Pancreas (tissue), 10 donors: ENCODE data around the gene RBMS1. TPM values are rescaled to one million over a fixed set of nuclear protein-coding genes. Genes with fewer than 3 reads are reported as not detected.

Experiments
- ATAC-seq, 4 donors: fragments of 200-7000 bp; cut with Tn5 transposase; one replicate each; pipeline versions ENCODE4 v1.8.0 to v1.9.1; 2020; ENCODE audit warnings: mild to moderate bottlenecking in 4 of 4, moderate library complexity in 4 of 4
- DNase-seq, 6 donors: peaks; one replicate each; pipeline ENCODE4 v3.0.0-alpha.2; 2020
- FAIRE-seq: peaks from 2 replicates; lab custom pipeline; 2012; peaks lifted over from hg19 to GRCh38; lab: Jason Lieb, UNC
- H3K27ac ChIP-seq, 4 donors: fragments of 200-600 bp; sonication (generic); 1 replicate in 3 of 4; 2 replicates in 1 of 4; pipeline versions ENCODE4 v1.5.0 to v1.8.0; 2020
- H3K27me3 ChIP-seq, 4 donors: fragments of 200-600 bp; one replicate each; pipeline ENCODE4 v1.8.0; 2021
- H3K36me3 ChIP-seq, 3 donors: fragments of 200-600 bp; sonication (generic) in 1 of 3; one replicate each; pipeline versions ENCODE4 v1.5.0 to v1.8.0; 2020 to 2021
- H3K4me1 ChIP-seq, 3 donors: fragments of 200-600 bp; one replicate each; pipeline ENCODE4 v1.8.0; 2021
- H3K4me3 ChIP-seq, 4 donors: fragments of 200-600 bp; sonication (generic) in 2 of 4; one replicate each; pipeline versions ENCODE4 v1.5.0 to v1.8.0; 2020 to 2021
- H3K9me3 ChIP-seq, 4 donors: fragments of 200-600 bp; one replicate each; pipeline ENCODE4 v1.8.0; 2021
- WGBS, 2 donors: extraction: QIAGEN DNeasy Blood & Tissue Kit; methylation state at CpG; one replicate each; pipeline ENCODE4 v1.1.7; 2013; 5-methylcytosine and 5-hydroxymethylcytosine counted together
- intact Hi-C, 3 donors: fragments of 100-400 bp; cut with DNase I; formaldehyde crosslinking; loops; one replicate each; pipeline versions ENCODE4 v1.11.1 to v1.14.2; 2022
- polyA plus RNA-seq, 2 donors: library from polyadenylated mRNA; stranded (reverse); fragments of 200-250 nt; gene quantifications; one replicate each; pipeline ENCODE4 v1.2.3, GENCODE V29; 2013
- total RNA-seq, 6 donors: library from RNA; stranded (reverse); fragmentation: NEBNext Ultra II Directional in 4 of 6; extraction: Animal tissue kit (Norgen Biotek cat#: 25700) in 4 of 6; gene quantifications; one replicate each; pipeline versions ENCODE4 v1.2.1 to v1.2.4, GENCODE V29; 2021 to 2023
- TF ChIP-seq, protein P1 (sequence below), 4 donors: fragments of 200-600 bp; sonication (generic) in 3 of 4; IDR thresholded peaks; one replicate each; pipeline versions ENCODE4 v1.5.0 to v1.8.0; 2021; ENCODE audit warnings: antibody characterized with exemption in 4 of 4
- donor health status: healthy with polysubstance abuse.
- donor health status: DM: no; HTN: no; CAD: no; lungs with moderate emphysema.
- donor health status: DM: no; HTN: no; CAD: no.
- donor health status: control.
- donor health status: control.
- donor health status: Bipolar disorder and iron deficiency.
- donor health status: DM: yes; HTN: yes; CAD: no.
- donor health status: DM: no; HTN: no; CAD: no.
- donor health status: DM: no; HTN: no; CAD: no.
- donor health status: DM: yes; HTN: yes; CAD: no.

The RBMS1 gene
- total and polyA plus RNA-seq, 8 donors = 6.3 to 26.1 (median 8.7) TPM

DNA sequence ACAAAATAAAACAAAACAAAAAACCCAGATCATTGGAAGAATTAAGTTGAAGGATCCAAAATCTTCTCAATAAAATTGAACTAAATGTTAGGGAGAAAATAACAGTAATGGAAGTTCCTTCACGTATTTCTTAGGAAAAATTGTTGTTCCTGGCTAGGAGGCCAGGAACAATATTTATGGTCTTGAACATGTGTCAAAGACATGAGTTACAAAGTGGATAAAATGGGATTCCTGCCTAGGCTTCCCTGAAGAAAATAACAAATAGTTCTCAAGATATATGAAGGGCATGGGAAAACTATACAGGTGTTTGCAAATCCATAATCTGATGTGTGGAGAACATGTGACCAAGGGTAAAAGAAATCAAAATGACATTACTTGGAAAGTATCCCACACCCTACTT lies 225.9 kb downstream of the RBMS1 start:
- 22 to 37% methylated on average over 1 of the region's 1 CpG for WGBS, 2 donors
- DNase-seq (no peak), ATAC-seq (peak in 3 of 4 donors; percentile 2 to 28 (median 23)), FAIRE-seq (no peak)
- Histone ChIP-seq H3K4me3 (no peak overlapping the region), H3K27me3 (no peaks in the 10 kb centered on the region), H3K9me3 (no peaks in the 10 kb centered on the region), H3K4me1 (peaks cover 7 to 36% (median 25%) of the 10 kb centered on the region in 3 donors), H3K27ac (peak overlapping the region in 3 of 4 donors; percentile 95 to 97 (median 97)), H3K36me3 (no peaks in the 10 kb centered on the region)
- TF ChIP-seq, protein P1, sequence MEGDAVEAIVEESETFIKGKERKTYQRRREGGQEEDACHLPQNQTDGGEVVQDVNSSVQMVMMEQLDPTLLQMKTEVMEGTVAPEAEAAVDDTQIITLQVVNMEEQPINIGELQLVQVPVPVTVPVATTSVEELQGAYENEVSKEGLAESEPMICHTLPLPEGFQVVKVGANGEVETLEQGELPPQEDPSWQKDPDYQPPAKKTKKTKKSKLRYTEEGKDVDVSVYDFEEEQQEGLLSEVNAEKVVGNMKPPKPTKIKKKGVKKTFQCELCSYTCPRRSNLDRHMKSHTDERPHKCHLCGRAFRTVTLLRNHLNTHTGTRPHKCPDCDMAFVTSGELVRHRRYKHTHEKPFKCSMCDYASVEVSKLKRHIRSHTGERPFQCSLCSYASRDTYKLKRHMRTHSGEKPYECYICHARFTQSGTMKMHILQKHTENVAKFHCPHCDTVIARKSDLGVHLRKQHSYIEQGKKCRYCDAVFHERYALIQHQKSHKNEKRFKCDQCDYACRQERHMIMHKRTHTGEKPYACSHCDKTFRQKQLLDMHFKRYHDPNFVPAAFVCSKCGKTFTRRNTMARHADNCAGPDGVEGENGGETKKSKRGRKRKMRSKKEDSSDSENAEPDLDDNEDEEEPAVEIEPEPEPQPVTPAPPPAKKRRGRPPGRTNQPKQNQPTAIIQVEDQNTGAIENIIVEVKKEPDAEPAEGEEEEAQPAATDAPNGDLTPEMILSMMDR (IDR thresholded peaks at IDR 0.05) = no peak
- intact Hi-C loops = no loop called here

DNA sequence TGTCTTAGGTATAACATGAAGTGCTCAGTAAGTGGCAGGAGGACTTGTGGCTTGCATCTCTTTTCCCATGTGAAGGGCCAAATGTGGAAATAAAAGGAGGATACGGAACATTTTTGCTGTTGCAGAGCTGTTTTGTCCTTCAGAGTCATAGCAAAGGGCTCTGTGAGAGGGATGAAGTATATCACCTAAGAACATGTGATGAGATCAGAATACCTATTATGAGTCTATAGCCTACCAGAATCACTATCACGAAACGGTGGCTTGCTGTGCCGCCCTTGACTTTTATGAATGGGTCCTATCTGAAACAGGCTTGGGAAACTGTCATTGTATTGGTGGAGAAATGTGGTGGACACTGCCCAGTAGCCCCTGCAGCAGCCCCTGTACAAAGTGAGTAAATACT lies 226.6 kb downstream of the RBMS1 start:
- TF ChIP-seq, protein P1 (IDR thresholded peaks at IDR 0.05) = no peak
- ATAC-seq = no peak
- 92 to 94% methylated on average over 4 of the region's 4 CpGs for WGBS, 2 donors

DNA sequence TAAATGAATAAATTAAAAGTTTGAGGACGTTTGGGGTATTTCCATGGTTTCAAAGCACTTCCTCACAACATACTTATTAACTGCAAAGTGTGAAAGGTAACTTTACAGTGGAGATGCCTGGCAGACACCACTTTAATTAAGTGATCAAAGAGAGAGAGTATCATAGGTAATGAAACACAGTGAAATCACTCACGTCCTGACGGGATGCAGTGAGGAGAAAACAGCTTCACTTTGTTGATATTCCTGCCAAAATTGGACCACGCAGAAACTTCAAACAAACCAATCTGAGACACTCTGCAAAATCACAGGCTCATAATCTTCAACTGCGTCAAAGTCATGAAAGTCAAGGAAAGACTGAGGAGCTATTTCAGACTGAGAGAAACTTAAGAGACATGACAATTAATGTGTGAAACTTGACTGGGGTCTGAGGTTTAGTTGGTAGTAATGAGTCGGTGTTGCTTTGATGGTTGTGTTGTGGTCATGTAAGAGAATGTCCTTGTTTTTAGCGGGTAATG lies 227.5 kb downstream of the RBMS1 start:
- H3K27ac ChIP-seq = no peak overlapping the region
- no peaks in the 10 kb centered on the region for H3K9me3 ChIP-seq
- no peaks in the 10 kb centered on the region for H3K27me3 ChIP-seq
- ATAC-seq (no peak), FAIRE-seq (no peak), DNase-seq (no peak)
- peaks cover 16 to 41% (median 17%) of the 10 kb centered on the region in 3 donors for H3K4me1 ChIP-seq
- TF ChIP-seq, protein P1 (IDR thresholded peaks at IDR 0.05) = no peak
- intact Hi-C loops = no loop called here
- H3K36me3 ChIP-seq = no peaks in the 10 kb centered on the region
- no peak overlapping the region for H3K4me3 ChIP-seq
- WGBS, 2 donors = 59 to 61% methylated on average over 7 of the region's 7 CpGs

More for the DNA sequence above, 226.6 kb downstream of the RBMS1 start:
- no peak overlapping the region for H3K4me3 ChIP-seq
- no peaks in the 10 kb centered on the region for H3K27me3 ChIP-seq
- H3K27ac ChIP-seq = peak overlapping the region in 2 of 4 donors; percentile 97
- intact Hi-C loops = no loop called here
- H3K9me3 ChIP-seq = no peaks in the 10 kb centered on the region
- FAIRE-seq (no peak), DNase-seq (no peak)
- H3K36me3 ChIP-seq = no peaks in the 10 kb centered on the region
- H3K4me1 ChIP-seq = peaks cover 9 to 36% (median 21%) of the 10 kb centered on the region in 3 donors

DNA sequence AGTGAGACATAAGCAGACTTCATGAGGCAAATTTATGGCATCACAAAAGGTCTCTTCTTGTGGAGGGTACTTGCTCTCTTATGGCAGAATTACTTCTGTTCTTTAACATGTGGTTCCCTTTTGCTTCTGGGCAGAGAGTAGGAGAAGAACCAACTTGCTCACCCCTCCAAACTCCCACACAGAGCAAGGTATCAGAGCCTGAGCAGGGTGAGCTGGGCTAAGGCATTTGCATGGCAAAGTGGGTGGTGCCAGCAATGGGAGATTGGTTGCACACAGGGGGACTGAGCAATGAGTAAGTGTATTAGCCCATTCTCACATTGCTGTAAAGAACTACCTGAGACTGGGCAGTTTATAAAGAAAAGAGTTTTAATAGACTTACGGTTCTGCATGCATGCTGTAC lies 229.3 kb downstream of the RBMS1 start:
- Histone ChIP-seq H3K4me1 (peaks cover 14 to 33% (median 17%) of the 10 kb centered on the region in 3 donors), H3K27ac (no peak overlapping the region), H3K36me3 (no peaks in the 10 kb centered on the region), H3K4me3 (no peak overlapping the region), H3K9me3 (no peaks in the 10 kb centered on the region), H3K27me3 (no peaks in the 10 kb centered on the region)
- intact Hi-C loops = no loop called here
- FAIRE-seq (no peak), DNase-seq (no peak), ATAC-seq (no peak)
- WGBS, 2 donors = 87 to 96% methylated on average over 1 of the region's 1 CpG
- TF ChIP-seq, protein P1 (IDR thresholded peaks at IDR 0.05) = no peak

DNA sequence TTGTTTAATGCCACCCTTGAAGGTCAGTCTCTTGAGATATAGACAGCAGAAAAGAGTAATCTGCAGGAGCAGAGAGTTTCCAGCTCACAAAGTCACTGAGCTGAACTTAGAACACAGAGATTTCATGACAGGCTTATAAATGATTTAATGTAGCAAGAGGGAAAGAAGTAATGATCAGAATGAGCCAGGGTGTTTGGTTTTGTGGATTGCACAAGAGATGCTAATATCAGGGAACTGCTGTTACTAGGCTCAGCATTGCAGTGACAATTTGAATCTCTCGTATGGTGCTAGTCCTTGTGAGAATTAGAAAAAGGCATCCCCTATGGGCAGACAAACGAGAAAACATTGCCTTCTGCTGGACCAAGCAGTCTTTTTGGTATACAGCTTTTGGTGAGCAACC lies 231.9 kb downstream of the RBMS1 start:
- peaks cover under 1 to 12% (median 9%) of the 10 kb centered on the region in 3 donors for H3K4me1 ChIP-seq
- peak in 2 of 4 donors; percentile 36 to 44 for ATAC-seq
- H3K27ac ChIP-seq = peak overlapping the region in 1 of 4 donors; percentile 17
- no peaks in the 10 kb centered on the region for H3K27me3 ChIP-seq
- TF ChIP-seq, protein P1 (IDR thresholded peaks at IDR 0.05) = no peak
- no peaks in the 10 kb centered on the region for H3K9me3 ChIP-seq
- intact Hi-C loops = no loop called here
- FAIRE-seq = no peak
- 60 to 61% methylated on average over 2 of the region's 2 CpGs for WGBS, 2 donors
- no peak for DNase-seq
- no peaks in the 10 kb centered on the region for H3K36me3 ChIP-seq
- no peak overlapping the region for H3K4me3 ChIP-seq
